K562 (cell line): ENCODE measurements around the gene DLGAP1. TPM values are rescaled to one million over a fixed set of nuclear protein-coding genes. Genes with fewer than 3 reads are reported as not detected.

Experiments
- ATAC-seq: fragments of 200-7000 bp; cut with Tn5 transposase; 3 replicates; pipeline ENCODE4 v1.9.1; 2020; ENCODE audit warnings: moderate library complexity
- BruUV-seq: library from RNA; stranded (reverse); fragments of 400-500 nt; replicated peaks from 2 replicates; lab custom pipeline; 2021; lab: Mats Ljungman, UMichigan
- CTCF ChIA-PET: fragments of 300-600 bp; formaldehyde crosslinking; extraction: SDS; loops from one replicate; lab custom pipeline; 2021; ENCODE audit warnings: low intra/inter-chr PET ratio; lab: Yijun Ruan, JAX
- POLR2A ChIA-PET: fragments of 300-600, 350-650 bp; sonication (Branson Sonifier 250); formaldehyde crosslinking; extraction: SDS; loops from one replicate; lab custom pipeline; 2021; ENCODE audit warnings: antibody characterized with exemption, inconsistent platforms; lab: Yijun Ruan, JAX
- DNase-seq, 4 experiments: peaks; one replicate each; pipeline versions ENCODE4 v3.0.0 to v3.0.0-alpha.2; 2011 to 2018; ENCODE audit warnings: low spot score in 3 of 4, mixed read lengths in 3 of 4; ENCODE audit errors: extremely low read depth in 1 of 4
- FAIRE-seq: peaks from 2 replicates; lab custom pipeline; 2011; peaks lifted over from hg19 to GRCh38; lab: Jason Lieb, UNC
- H2AFZ ChIP-seq: 2 replicates; pipeline ENCODE4 v1.6.0; 2011; ENCODE audit warnings: low read depth, low read length, control low read depth, inconsistent platforms
- H3K27ac ChIP-seq: fragments of 200-600 bp; 3 replicates; pipeline ENCODE4 v1.8.0; 2011; ENCODE audit warnings: low read depth, mild to moderate bottlenecking, control low read depth, inconsistent platforms, low read length, moderate library complexity, mixed read lengths; ENCODE audit errors: extremely low read depth
- H3K27me3 ChIP-seq, 2 experiments: fragments of 300-600 bp in 1 of 2; 2 replicates in 1 of 2; 3 replicates in 1 of 2; pipeline versions ENCODE4 v1.6.0 to v1.8.0; 2011; ENCODE audit warnings: inconsistent platforms in 2 of 2, low read length in 2 of 2, mild to moderate bottlenecking in 1 of 2, mixed read lengths in 1 of 2, moderate library complexity in 1 of 2; ENCODE audit not compliant: control insufficient read depth in 2 of 2, insufficient read depth in 2 of 2
- H3K36me3 ChIP-seq: fragments of 300-600 bp; 3 replicates; pipeline ENCODE4 v1.8.0; 2011; ENCODE audit warnings: mild to moderate bottlenecking, low read length, inconsistent platforms; ENCODE audit not compliant: control insufficient read depth, insufficient read depth
- H3K4me1 ChIP-seq, 2 experiments: fragments of 200-600 bp in 1 of 2; replicated peaks in 1 of 2; 2 replicates in 1 of 2; 3 replicates in 1 of 2; pipeline versions ENCODE4 v1.5.1 to v1.8.0; 2011; ENCODE audit warnings: inconsistent platforms in 2 of 2, low read length in 2 of 2, mild to moderate bottlenecking in 1 of 2, mixed read lengths in 1 of 2, moderate library complexity in 1 of 2; ENCODE audit not compliant: control insufficient read depth in 2 of 2, insufficient read depth in 2 of 2
- H3K4me2 ChIP-seq: 2 replicates; pipeline ENCODE4 v1.6.1; 2011; ENCODE audit warnings: low read length, control low read depth, inconsistent platforms, mixed read lengths; ENCODE audit not compliant: insufficient read depth
- H3K4me3 ChIP-seq: fragments of 200-600 bp; sonication (generic), shearing (Covaris generic); 2 replicates; pipeline ENCODE4 v1.5.1; 2016; ENCODE audit warnings: control low read depth, inconsistent platforms
- H3K79me2 ChIP-seq: fragments of 200-600 bp; 3 replicates; pipeline ENCODE4 v1.8.0; 2011; ENCODE audit warnings: low read length, inconsistent platforms; ENCODE audit not compliant: control insufficient read depth, insufficient read depth
- H3K9ac ChIP-seq, 2 experiments: 2 replicates each; pipeline versions ENCODE4 v1.6.0 to v1.6.1; 2011; ENCODE audit warnings: low read depth in 2 of 2, low read length in 2 of 2, control low read depth in 1 of 2, inconsistent platforms in 1 of 2, mild to moderate bottlenecking in 1 of 2, mixed read lengths in 1 of 2; ENCODE audit not compliant: insufficient read depth in 1 of 2
- H3K9me1 ChIP-seq: one replicate; pipeline ENCODE4 v1.6.0; 2011; ENCODE audit warnings: inconsistent platforms, mild to moderate bottlenecking, low read length, moderate library complexity; ENCODE audit not compliant: control insufficient read depth, insufficient read depth
- H3K9me3 ChIP-seq: replicated peaks from 2 replicates; pipeline ENCODE4 v1.5.1; 2011; ENCODE audit warnings: low read depth, low read length, inconsistent platforms; ENCODE audit not compliant: control insufficient read depth, insufficient read depth
- H4K20me1 ChIP-seq: replicated peaks from 2 replicates; pipeline ENCODE4 v1.6.1; 2011; ENCODE audit warnings: low read length, inconsistent platforms, mixed read lengths; ENCODE audit not compliant: control insufficient read depth, insufficient read depth
- CXXC5 ChIP-seq: fragments of 250-450 bp; sonication (Bioruptor Pico); IDR thresholded peaks from 2 replicates; pipeline ENCODE4 v1.8.0; 2022; ENCODE audit warnings: inconsistent platforms, mild to moderate bottlenecking, moderate library complexity
- ERF ChIP-seq: fragments of 450-650 bp; formaldehyde crosslinking; IDR thresholded peaks from 2 replicates; pipeline ENCODE4 v1.4.0; 2020; ENCODE audit warnings: mild to moderate bottlenecking, mixed read lengths
- MAFG ChIP-seq: fragments of 450-650 bp; conservative IDR thresholded peaks from 2 replicates; pipeline ENCODE4 v1.6.1; 2016; ENCODE audit warnings: missing genetic modification characterization, missing compliant biosample characterization
- MAFK ChIP-seq: IDR thresholded peaks from 2 replicates; pipeline ENCODE4 v1.6.1; 2011; ENCODE audit warnings: low read length, improper control_type of control experiment
- NFE2 ChIP-seq: IDR thresholded peaks from 2 replicates; pipeline ENCODE4 v1.6.1; 2014; ENCODE audit warnings: antibody characterized with exemption, low read depth
- PHTF2 ChIP-seq: fragments of 250-450 bp; sonication (Bioruptor Pico); IDR thresholded peaks from 2 replicates; pipeline ENCODE4 v1.5.0; 2021; ENCODE audit warnings: mild to moderate bottlenecking
- RAD21 ChIP-seq, 2 experiments: fragments of 250-450 bp in 1 of 2; fragments of 450-650 bp in 1 of 2; sonication (Bioruptor Pico) in 1 of 2; formaldehyde crosslinking in 1 of 2; IDR thresholded peaks in 1 of 2; conservative IDR thresholded peaks in 1 of 2; 2 replicates each; pipeline versions ENCODE4 v1.4.0 to v1.8.0; 2020 to 2022; ENCODE audit warnings: mild to moderate bottlenecking in 2 of 2, moderate library complexity in 1 of 2
- SPI1 ChIP-seq: IDR thresholded peaks from 2 replicates; pipeline ENCODE4 v1.6.1; 2011; ENCODE audit warnings: low read depth, low read length, control low read depth, borderline replicate concordance
- XRCC5 ChIP-seq: fragments of 200-400 bp; formaldehyde crosslinking; IDR thresholded peaks from 2 replicates; pipeline ENCODE4 v1.6.1; 2017; ENCODE audit warnings: low read depth, mild to moderate bottlenecking, low read length
- ZFX ChIP-seq: sonication (generic); formaldehyde crosslinking; IDR thresholded peaks from 2 replicates; pipeline ENCODE4 v1.8.0; 2022; ENCODE audit warnings: mild to moderate bottlenecking, missing genetic modification reagents, moderate library complexity
- ZKSCAN1 ChIP-seq: fragments of 150-350 bp; IDR thresholded peaks from 2 replicates; pipeline ENCODE4 v1.6.1; 2016; ENCODE audit warnings: low read depth, low read length
- ZNF263 ChIP-seq: sonication (generic); formaldehyde crosslinking; IDR thresholded peaks from 2 replicates; pipeline ENCODE4 v1.8.0; 2022; ENCODE audit warnings: mild to moderate bottlenecking, missing genetic modification reagents, borderline replicate concordance
- ZNF717 ChIP-seq: fragments of 250-450 bp; sonication (Bioruptor Pico); IDR thresholded peaks from 2 replicates; pipeline ENCODE4 v1.5.0; 2021
- WGBS: fragments of 100-300 bp; shearing (Covaris generic); methylation state at CpG from one replicate; pipeline ENCODE4 v1.1.6; 2016; ENCODE audit warnings: low coverage, mixed read lengths; ENCODE audit not compliant: insufficient coverage; ENCODE audit errors: missing lambda C conversion rate; 5-methylcytosine and 5-hydroxymethylcytosine counted together
- in situ Hi-C: fragments of 300-500 bp; cut with MboI; formaldehyde crosslinking; loops from 4 replicates; pipeline ENCODE4 v1.15.0; 2018; ENCODE audit warnings: inconsistent platforms, mixed read lengths
- intact Hi-C: fragments of 100-400 bp; cut with micrococcal nuclease; formaldehyde crosslinking; loops from 2 replicates; pipeline ENCODE4 v1.14.2; 2022
- polyA plus RNA-seq, 8 experiments: library from polyadenylated mRNA; depleted of rRNA in 4 of 8; stranded (reverse) in 5 of 8; unstranded in 3 of 8; fragments of >200 nt; fragmentation: Nextera tagmentation in 2 of 8; fragmentation: Illumina TruSeq in 1 of 8; extraction: Ambion mirVana in 2 of 8; extraction: Trizol in 1 of 8; gene quantifications; 2 replicates each; pipeline versions ENCODE4 v1.2.1 to v1.2.3, GENCODE V29; 2011 to 2014; ENCODE audit warnings: inconsistent platforms in 1 of 8, missing spikeins in 1 of 8
- total RNA-seq, 7 experiments: library from RNA; depleted of rRNA in 6 of 7; stranded (reverse); fragments of >200 nt in 6 of 7; fragmentation: Illumina TruSeq in 2 of 7; extraction: Trizol in 2 of 7; gene quantifications; 2 replicates each; pipeline versions ENCODE4 v1.2.1 to v1.2.3, GENCODE V29; 2011 to 2021; ENCODE audit warnings: low replicate concordance in 1 of 7
- TF ChIP-seq, protein P1 (sequence below), 3 experiments: fragments of 200-800 bp in 1 of 3; sonication (Bioruptor generic) in 1 of 3; sonication (generic) in 1 of 3; formaldehyde crosslinking in 1 of 3; IDR thresholded peaks; 2 replicates each; pipeline versions ENCODE4 v1.6.1 to v1.8.0; 2016 to 2022; ENCODE audit warnings: mild to moderate bottlenecking in 2 of 3, missing compliant biosample characterization in 2 of 3, missing genetic modification characterization in 2 of 3, missing genetic modification reagents in 1 of 3
- TF ChIP-seq, protein P2 (sequence below): sonication (generic); formaldehyde crosslinking; IDR thresholded peaks from 2 replicates; pipeline ENCODE4 v1.8.1; 2023; ENCODE audit warnings: mild to moderate bottlenecking, missing genetic modification reagents

Gene DLGAP1
- total and polyA plus RNA-seq, 9 of the 15 experiments (the other 6 are each of a cell fraction or from before 2014, with no cell fraction given), result 0.04 to 0.22 (median 0.08) TPM

DNA sequence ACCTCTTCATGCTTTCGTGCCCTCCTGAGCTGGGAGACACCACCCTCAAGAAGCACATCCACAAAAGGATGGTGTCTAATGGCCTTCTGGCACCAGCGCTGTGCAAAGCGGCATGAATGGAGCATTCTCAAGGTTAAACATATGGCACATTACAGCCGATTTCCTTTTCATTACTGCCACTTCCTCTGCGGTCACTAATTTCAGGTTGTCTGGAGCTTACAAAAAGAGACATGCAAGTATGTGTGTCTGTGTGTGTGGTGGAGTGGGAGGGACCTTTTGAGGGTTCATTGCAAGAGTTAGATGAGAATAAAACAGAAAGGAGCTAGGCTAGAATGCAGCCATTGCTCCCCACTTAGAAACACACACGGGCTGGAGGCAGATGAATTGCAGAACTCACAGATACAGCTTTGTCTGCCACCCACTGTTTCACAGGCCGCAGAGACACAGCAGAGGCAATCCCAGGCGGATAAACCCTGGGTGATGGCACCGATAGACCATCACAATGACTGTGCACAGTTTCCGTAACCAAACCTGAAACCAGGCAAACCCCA is 929.2 kb downstream of the DLGAP1 start:
- no peaks in the 10 kb centered on the region for H4K20me1 ChIP-seq
- peak; percentile 67 for TF ChIP-seq MAFG (tag)
- peak; percentile 58; the same call in 1 of the 2 replicates for TF ChIP-seq ZFX (CRISPR knock-in tag)
- peak in 1 of 2 experiments; percentile 28; a peak in 1 of 4 replicates for TF ChIP-seq RAD21 (CRISPR knock-in tag; conservative IDR thresholded peaks at IDR 0.05 in 1 of 2, IDR thresholded peaks at IDR 0.05 in 1 of 2)
- TF ChIP-seq SPI1, result peak; percentile 66; the same call in 1 of the 2 replicates
- no peak for TF ChIP-seq ZNF717 (CRISPR knock-in tag)
- 0 out of 2 replicates have a peak, but pooled peaks have one; percentile 13 for TF ChIP-seq ZNF263
- peak; percentile 30; the same call in 1 of the 2 replicates for TF ChIP-seq MAFK
- TF ChIP-seq, protein P1, sequence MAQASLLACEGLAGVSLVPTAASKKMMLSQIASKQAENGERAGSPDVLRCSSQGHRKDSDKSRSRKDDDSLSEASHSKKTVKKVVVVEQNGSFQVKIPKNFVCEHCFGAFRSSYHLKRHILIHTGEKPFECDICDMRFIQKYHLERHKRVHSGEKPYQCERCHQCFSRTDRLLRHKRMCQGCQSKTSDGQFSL (CRISPR knock-in tag; IDR thresholded peaks at IDR 0.05), result no peak
- TF ChIP-seq, protein P1 (tag; IDR thresholded peaks at IDR 0.05), result no peak
- 0 out of 2 replicates have a peak, but pooled peaks have one; percentile 8 for TF ChIP-seq XRCC5
- TF ChIP-seq, protein P2, sequence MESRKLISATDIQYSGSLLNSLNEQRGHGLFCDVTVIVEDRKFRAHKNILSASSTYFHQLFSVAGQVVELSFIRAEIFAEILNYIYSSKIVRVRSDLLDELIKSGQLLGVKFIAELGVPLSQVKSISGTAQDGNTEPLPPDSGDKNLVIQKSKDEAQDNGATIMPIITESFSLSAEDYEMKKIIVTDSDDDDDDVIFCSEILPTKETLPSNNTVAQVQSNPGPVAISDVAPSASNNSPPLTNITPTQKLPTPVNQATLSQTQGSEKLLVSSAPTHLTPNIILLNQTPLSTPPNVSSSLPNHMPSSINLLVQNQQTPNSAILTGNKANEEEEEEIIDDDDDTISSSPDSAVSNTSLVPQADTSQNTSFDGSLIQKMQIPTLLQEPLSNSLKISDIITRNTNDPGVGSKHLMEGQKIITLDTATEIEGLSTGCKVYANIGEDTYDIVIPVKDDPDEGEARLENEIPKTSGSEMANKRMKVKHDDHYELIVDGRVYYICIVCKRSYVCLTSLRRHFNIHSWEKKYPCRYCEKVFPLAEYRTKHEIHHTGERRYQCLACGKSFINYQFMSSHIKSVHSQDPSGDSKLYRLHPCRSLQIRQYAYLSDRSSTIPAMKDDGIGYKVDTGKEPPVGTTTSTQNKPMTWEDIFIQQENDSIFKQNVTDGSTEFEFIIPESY (CRISPR knock-in tag), result 0 out of 2 replicates have a peak, but pooled peaks have one; percentile 15
- TF ChIP-seq PHTF2 (CRISPR knock-in tag), result no peak
- no peak for TF ChIP-seq ERF
- no peak for TF ChIP-seq ZKSCAN1
- TF ChIP-seq CXXC5, result no peak
- peak; percentile 81 for TF ChIP-seq NFE2
- H3K36me3 ChIP-seq, result no peaks in the 10 kb centered on the region
- H3K79me2 ChIP-seq, result no peaks in the 10 kb centered on the region
- BruUV-seq, result no TSS peak
- CTCF ChIA-PET, result no interaction called here
- DNase-seq (peak; percentile 43 to 67 (median 50)), ATAC-seq (peak; percentile 76), FAIRE-seq (no peak)
- in situ Hi-C loops, result no loop called here
- H3K4me2 ChIP-seq, result peak overlapping the region; percentile 66
- H3K4me3 ChIP-seq, result no peak overlapping the region
- H3K9me3 ChIP-seq, result peaks cover 6% of the 10 kb centered on the region; the same call in 1 of the 2 replicates
- peak overlapping the region; percentile 60 for H2AFZ ChIP-seq
- H3K9ac ChIP-seq, result peak overlapping the region; percentile 15 to 18; a peak in 2 of 4 replicates
- H3K27me3 ChIP-seq, result no peaks in the 10 kb centered on the region
- peak overlapping the region; percentile 43 for H3K27ac ChIP-seq
- peaks cover 19 to 31% of the 10 kb centered on the region in 2 experiments; a peak in 3 of 5 replicates for H3K4me1 ChIP-seq
- intact Hi-C loops, result loop anchor here (2.0 kb wide), 2 partner anchors 43 to 59 kb away; no protein-coding TSS in a partner anchor
- H3K9me1 ChIP-seq, result no peaks in the 10 kb centered on the region
- 40% methylated on average over 10 of the region's 10 CpGs for WGBS
- POLR2A ChIA-PET, result interaction anchor here (0.8 to 2.4 kb wide), 13 partner anchors 8 to 127 kb away, joined by 3 to 13 read pairs (median 4); no protein-coding TSS in a partner anchor
